Neuron (in vitro differentiated cells): Measurements from ENCODE around the gene SLC35B3.

Experiments
- H2AFZ ChIP-seq: one replicate; pipeline ENCODE4 v1.6.1; 2013; ENCODE audit warnings: low read depth, mild to moderate bottlenecking, inconsistent platforms, low read length, moderate library complexity
- H3K27me3 ChIP-seq: one replicate; pipeline ENCODE4 v1.6.1; 2013; ENCODE audit warnings: low read length; ENCODE audit not compliant: insufficient read depth
- H3K36me3 ChIP-seq: one replicate; pipeline ENCODE4 v1.6.1; 2013; ENCODE audit warnings: low read length; ENCODE audit not compliant: insufficient read depth
- H3K4me1 ChIP-seq: one replicate; pipeline ENCODE4 v1.6.1; 2013; ENCODE audit warnings: low read length; ENCODE audit not compliant: insufficient read depth
- H3K4me3 ChIP-seq: 2 replicates; pipeline ENCODE4 v1.5.1; 2013; ENCODE audit warnings: mild to moderate bottlenecking, low read length, moderate library complexity
- H3K9me3 ChIP-seq: one replicate; pipeline ENCODE4 v1.6.1; 2013; ENCODE audit warnings: low read length

SLC35B3 gene

GRCh38 chr6:8392569-8392968 lies 42.8 kb downstream of the SLC35B3 start:
- H3K4me3 ChIP-seq, result no peak overlapping the region
- H3K9me3 ChIP-seq, result no peaks in the 10 kb centered on the region
- no peak overlapping the region for H2AFZ ChIP-seq
- no peaks in the 10 kb centered on the region for H3K36me3 ChIP-seq
- no peaks in the 10 kb centered on the region for H3K27me3 ChIP-seq
- no peaks in the 10 kb centered on the region for H3K4me1 ChIP-seq

GRCh38 chr6:8391934-8392333 lies 43.4 kb downstream of the SLC35B3 start:
- Histone ChIP-seq H3K27me3 (no peaks in the 10 kb centered on the region), H3K4me3 (no peak overlapping the region), H3K4me1 (no peaks in the 10 kb centered on the region), H3K36me3 (no peaks in the 10 kb centered on the region), H3K9me3 (no peaks in the 10 kb centered on the region), H2AFZ (no peak overlapping the region)

GRCh38 chr6:8389036-8389818 lies 46.1 kb downstream of the SLC35B3 start:
- Histone ChIP-seq H3K4me1 (no peaks in the 10 kb centered on the region), H2AFZ (no peak overlapping the region)

GRCh38 chr6:8387942-8388437 lies 47.4 kb downstream of the SLC35B3 start:
- Histone ChIP-seq H2AFZ (no peak overlapping the region), H3K4me3 (no peak overlapping the region), H3K4me1 (peaks cover 2% of the 10 kb centered on the region), H3K27me3 (no peaks in the 10 kb centered on the region), H3K9me3 (no peaks in the 10 kb centered on the region), H3K36me3 (no peaks in the 10 kb centered on the region)

More at GRCh38 chr6:8389036-8389818, 46.1 kb downstream of the SLC35B3 start:
- Histone ChIP-seq H3K9me3 (no peaks in the 10 kb centered on the region), H3K36me3 (no peaks in the 10 kb centered on the region), H3K4me3 (no peak overlapping the region), H3K27me3 (no peaks in the 10 kb centered on the region)

- H2AFZ ChIP-seq, result no peak overlapping the region
- H3K9me3 ChIP-seq, result no peaks in the 10 kb centered on the region
- H3K36me3 ChIP-seq, result no peaks in the 10 kb centered on the region
- H3K4me1 ChIP-seq, result peaks cover 4% of the 10 kb centered on the region
- no peaks in the 10 kb centered on the region for H3K27me3 ChIP-seq
- no peak overlapping the region for H3K4me3 ChIP-seq
Observed at GRCh38 chr6:8383584-8383983, 51.8 kb downstream of the SLC35B3 start.

- Histone ChIP-seq H2AFZ (no peak overlapping the region), H3K4me1 (peaks cover 6% of the 10 kb centered on the region), H3K4me3 (no peak overlapping the region)
Observed at GRCh38 chr6:8382434-8382833, 52.9 kb downstream of the SLC35B3 start.

GRCh38 chr6:8375916-8376315 lies 59.4 kb downstream of the SLC35B3 start:
- Histone ChIP-seq H3K27me3 (no peaks in the 10 kb centered on the region), H3K9me3 (no peaks in the 10 kb centered on the region), H3K36me3 (no peaks in the 10 kb centered on the region), H3K4me3 (no peak overlapping the region), H3K4me1 (peaks cover 4% of the 10 kb centered on the region), H2AFZ (no peak overlapping the region)

More at GRCh38 chr6:8382434-8382833, 52.9 kb downstream of the SLC35B3 start:
- no peaks in the 10 kb centered on the region for H3K9me3 ChIP-seq
- H3K27me3 ChIP-seq, result no peaks in the 10 kb centered on the region
- H3K36me3 ChIP-seq, result no peaks in the 10 kb centered on the region
